HG03060 (cell line): ENCODE measurements around the gene DENND1A.
"Not testable (repeated sequence)": the region's sequence is repeated elsewhere in the genome, so short reads cannot be mapped to it uniquely, and the experiment has no call there.

Experiments
- ATAC-seq: cut with Tn5 transposase; IDR thresholded peaks from one replicate; pipeline ENCODE4 v1.9.1; 2021; ENCODE audit warnings: low read depth, moderate number of reproducible peaks; ENCODE audit not compliant: unreplicated experiment

The DENND1A gene

GRCh38 chr9:123745451-123745850 lies 184.5 kb downstream of the DENND1A start:
- no peak for ATAC-seq

- ATAC-seq: no peak
Observed at GRCh38 chr9:123743737-123744136, 186.2 kb downstream of the DENND1A start.

- no peak for ATAC-seq
Observed at GRCh38 chr9:123742009-123742767, 187.7 kb downstream of the DENND1A start.

- no peak for ATAC-seq
Observed at GRCh38 chr9:123741214-123741613, 188.7 kb downstream of the DENND1A start.

- no peak for ATAC-seq
Observed at GRCh38 chr9:123739902-123740301, 190.0 kb downstream of the DENND1A start.

GRCh38 chr9:123739387-123739786 lies 190.5 kb downstream of the DENND1A start:
- ATAC-seq: no peak

- ATAC-seq: no peak
Observed at GRCh38 chr9:123738648-123739047, 191.3 kb downstream of the DENND1A start.

- no peak for ATAC-seq
Observed at GRCh38 chr9:123735376-123735775, 194.6 kb downstream of the DENND1A start.

- ATAC-seq: not testable (repeated sequence)
Observed at GRCh38 chr9:123728571-123728970, 201.4 kb downstream of the DENND1A start.

- no peak for ATAC-seq
Observed at GRCh38 chr9:123727332-123727731, 202.6 kb downstream of the DENND1A start.

- ATAC-seq: no peak
Observed at GRCh38 chr9:123725389-123725788, 204.5 kb downstream of the DENND1A start.

GRCh38 chr9:123724211-123724796 lies 205.6 kb downstream of the DENND1A start:
- no peak for ATAC-seq

GRCh38 chr9:123723135-123723875 lies 206.6 kb downstream of the DENND1A start:
- no peak for ATAC-seq

- no peak for ATAC-seq
Observed at GRCh38 chr9:123722378-123722777, 207.5 kb downstream of the DENND1A start.

- ATAC-seq: no peak
Observed at GRCh38 chr9:123718188-123718587, 211.7 kb downstream of the DENND1A start.

- ATAC-seq: no peak
Observed at GRCh38 chr9:123717581-123718175, 212.2 kb downstream of the DENND1A start.

GRCh38 chr9:123716339-123716945 lies 213.5 kb downstream of the DENND1A start:
- ATAC-seq: no peak

- no peak for ATAC-seq
Observed at GRCh38 chr9:123715258-123715657, 214.7 kb downstream of the DENND1A start.

GRCh38 chr9:123713282-123713681 lies 216.6 kb downstream of the DENND1A start:
- ATAC-seq: no peak

GRCh38 chr9:123712399-123712798 lies 217.5 kb downstream of the DENND1A start:
- no peak for ATAC-seq

GRCh38 chr9:123710299-123710698 lies 219.6 kb downstream of the DENND1A start:
- ATAC-seq: no peak
